NCI-H345 treated with DMSO at 0.1 percent for 48 hours (cell line): ENCODE measurements around the gene APOF.
A peak's percentile ranks its signal among the peaks of the same experiment; 100 is the strongest.
"Not testable (repeated sequence)": the region's sequence is repeated elsewhere in the genome, so short reads cannot be mapped to it uniquely, and the experiment has no call there.

Experiments
- DNase-seq: peaks from one replicate; lab custom pipeline; 2025; ENCODE audit not compliant: unreplicated experiment; lab: John Stamatoyannopoulos, UW

Gene APOF

DNA sequence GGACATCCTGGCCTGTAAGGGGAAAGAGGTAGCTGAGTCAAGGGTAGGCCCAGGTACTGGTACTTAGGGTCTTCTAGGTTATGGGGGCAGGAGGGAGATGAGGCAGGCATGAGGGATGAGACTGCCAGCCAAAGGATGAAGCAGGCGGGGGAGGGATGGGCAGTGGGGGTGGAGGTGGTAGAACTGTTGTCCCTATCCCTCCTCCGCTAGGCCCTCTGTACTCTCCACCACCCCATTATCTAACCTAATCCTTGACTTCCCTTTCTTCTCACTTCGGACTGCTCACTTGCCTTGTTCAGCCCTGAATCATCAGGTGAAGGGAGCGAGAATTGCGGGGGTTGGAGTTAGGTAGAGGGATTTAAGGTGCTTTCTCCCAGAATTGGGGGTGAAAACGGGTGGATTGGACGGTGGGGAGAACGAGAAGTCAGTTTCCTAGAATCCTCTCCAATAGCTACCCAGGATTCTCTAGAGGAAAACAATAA is 29.4 kb downstream of the APOF start:
- no peak for DNase-seq

DNA sequence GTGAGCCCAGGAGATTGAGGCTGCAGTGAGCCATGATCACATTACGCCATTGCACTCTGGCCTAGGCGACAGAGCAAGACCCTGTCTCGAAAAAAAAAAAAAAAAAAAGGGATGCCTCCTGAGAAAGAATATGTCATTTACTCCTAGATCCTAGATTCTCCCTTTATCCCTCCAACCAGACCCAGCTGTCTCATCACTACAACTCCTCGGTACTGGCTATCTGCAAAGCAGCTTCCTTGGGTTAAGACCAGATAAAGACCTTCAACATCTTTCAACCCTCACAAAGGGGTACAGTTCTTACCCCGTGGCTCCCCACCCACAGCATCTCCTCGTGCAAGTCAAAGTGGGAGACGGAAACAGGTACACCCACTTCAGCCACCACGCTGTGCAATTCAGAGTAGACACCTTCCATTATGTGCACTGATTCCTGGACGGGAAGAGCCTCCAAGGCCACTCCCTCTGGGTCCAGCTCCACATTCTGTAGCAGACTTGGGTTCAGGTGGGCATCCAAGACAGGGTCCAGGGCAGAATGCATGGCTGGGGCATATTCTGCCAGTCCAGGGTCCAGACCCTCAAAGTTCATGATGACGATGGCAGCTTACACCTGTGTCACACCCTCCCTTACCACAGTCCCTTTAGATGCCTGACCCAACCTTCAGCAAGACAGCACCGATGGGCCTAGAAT is 30.0 kb downstream of the APOF start:
- no peak for DNase-seq

DNA sequence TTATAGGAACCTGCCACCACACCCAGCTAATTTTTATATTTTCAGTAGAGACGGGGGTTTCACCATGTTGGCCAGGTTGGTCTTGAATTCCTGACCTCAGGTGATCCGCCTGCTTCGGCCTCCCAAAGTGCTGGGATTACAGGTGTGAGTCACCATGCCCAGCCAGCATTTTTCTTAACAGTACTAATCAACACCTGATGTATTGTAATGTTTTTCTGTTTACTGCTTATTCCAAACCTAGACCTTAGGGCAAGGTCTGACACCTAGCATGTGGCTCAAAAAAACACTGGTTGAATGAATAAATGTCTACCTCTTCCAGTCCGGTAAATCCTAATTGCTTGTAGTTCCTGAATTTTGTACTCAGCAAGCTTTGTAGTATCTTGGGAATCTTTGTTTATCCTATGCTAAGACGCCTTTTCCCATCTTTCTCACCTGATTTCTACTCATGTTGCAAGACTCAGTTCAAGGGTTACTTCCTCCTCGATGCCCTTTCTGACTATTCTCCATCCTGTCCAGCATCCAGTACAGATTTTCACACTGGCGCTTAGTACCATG is 31.6 kb downstream of the APOF start:
- DNase-seq = no peak

DNA sequence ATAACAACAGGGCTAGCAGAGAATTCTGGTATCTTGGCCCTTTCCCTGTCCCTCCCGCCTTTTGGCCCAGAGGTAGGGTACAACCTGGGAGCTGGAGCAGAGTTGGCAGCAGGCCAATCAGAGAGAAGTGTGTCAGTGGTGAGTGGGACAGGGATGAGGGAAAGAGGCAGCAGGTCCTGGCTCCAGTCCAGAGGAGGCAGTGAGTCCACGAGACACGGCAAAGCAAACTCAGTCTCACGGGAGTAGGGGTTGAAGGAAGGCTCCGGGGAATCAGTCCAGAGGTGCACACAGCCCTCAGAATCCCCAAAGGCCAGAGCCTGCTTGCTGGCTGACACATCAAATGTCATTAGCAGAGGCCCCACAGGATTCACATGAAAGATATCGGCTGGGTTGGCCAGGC is 36.1 kb downstream of the APOF start:
- no peak for DNase-seq

DNA sequence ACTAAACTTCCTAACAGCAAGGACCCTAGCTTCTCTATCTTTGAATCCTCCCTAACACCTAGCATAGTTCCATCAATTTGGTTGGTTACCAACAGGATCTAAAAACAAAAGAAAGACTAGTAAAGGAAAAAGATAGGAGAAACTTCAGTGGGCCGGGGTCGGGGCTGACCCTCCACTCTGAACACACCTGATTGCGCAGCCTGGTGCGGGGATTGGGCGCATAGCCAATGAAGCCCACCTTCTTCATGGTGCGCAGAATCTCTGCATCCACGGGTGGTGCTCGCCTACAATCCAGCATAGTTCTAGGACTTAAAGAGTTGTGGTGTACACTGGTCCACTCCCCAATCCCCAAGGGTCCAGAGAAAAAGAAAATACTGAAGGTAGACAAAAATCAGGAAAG is 36.5 kb downstream of the APOF start:
- no peak for DNase-seq

DNA sequence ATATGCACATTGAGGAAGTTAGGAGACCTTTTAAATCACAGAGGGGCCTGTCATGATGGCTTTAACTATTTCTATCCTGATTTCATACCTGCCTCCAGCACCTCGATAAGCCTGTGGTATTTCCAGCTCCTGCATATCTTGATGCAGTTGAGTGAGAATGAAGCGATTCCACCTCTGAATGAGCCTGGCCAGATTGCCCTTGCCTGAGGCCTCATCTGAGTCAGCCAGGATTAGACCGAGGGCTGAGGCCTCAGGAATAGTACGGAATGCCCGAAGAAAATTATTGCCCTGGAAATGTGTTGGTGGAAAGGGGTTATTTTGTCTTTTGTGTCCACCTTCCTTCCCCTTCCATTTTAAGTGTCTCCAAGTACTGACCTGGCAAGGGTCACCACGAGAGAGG is 38.5 kb downstream of the APOF start:
- DNase-seq = no peak

DNA sequence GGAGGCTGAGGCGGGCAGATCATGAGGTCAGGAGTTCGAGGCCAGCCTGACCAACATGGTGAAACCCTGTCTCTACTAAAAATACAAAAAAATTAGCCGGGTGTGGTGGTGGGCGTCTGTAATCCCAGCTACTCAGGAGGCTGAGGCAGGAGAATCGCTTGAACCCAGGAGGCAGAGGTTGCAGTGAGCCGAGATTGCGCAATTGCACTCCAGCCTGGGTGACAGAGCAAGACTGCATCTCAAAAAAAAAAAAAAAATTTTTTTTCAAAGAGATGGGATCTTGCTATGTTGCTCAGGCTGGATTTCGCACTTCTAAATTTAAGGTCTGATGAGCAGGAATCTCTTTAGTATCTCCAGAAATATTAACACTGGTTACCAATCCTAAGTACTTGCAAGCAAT is 41.0 kb downstream of the APOF start:
- DNase-seq = not testable (repeated sequence)

DNA sequence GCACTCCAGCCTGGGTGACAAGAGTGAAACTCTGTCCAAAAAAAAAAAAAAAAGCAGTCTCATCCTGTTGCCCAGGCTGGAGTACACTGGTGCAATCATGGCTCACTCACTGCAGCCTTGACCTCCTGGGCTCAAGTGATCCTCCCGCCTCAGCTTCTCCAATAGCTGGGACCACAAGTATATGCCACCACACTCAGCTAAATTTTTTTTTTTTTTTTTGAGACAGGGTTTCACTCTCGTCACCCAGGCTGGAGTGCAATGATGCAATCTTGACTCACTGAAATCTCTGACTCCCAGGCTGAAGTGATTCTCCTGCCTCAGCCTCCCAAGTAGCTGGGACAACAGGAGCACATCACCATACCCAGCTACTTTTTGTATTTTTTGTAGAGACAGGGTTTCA is 41.6 kb downstream of the APOF start:
- no peak for DNase-seq

DNA sequence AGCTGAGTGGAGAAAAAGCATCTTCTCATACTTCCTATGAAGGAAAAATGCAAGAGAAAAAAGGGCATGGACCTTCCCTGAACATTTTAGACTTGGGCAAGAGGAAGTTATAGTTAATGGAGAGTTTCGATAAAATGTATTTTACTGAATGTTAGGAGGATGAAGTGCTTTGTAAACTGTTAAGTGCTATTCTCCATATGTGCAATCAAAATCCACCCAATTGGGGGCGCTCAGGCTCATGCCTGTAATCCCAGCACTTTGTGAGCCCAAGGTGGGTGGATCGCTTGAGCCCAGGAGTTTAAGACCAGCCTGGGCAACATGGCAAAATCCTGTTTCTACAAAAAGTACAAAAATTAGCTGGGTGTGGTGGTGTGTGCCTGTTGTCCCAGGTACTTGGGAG is 45.0 kb downstream of the APOF start:
- no peak for DNase-seq

DNA sequence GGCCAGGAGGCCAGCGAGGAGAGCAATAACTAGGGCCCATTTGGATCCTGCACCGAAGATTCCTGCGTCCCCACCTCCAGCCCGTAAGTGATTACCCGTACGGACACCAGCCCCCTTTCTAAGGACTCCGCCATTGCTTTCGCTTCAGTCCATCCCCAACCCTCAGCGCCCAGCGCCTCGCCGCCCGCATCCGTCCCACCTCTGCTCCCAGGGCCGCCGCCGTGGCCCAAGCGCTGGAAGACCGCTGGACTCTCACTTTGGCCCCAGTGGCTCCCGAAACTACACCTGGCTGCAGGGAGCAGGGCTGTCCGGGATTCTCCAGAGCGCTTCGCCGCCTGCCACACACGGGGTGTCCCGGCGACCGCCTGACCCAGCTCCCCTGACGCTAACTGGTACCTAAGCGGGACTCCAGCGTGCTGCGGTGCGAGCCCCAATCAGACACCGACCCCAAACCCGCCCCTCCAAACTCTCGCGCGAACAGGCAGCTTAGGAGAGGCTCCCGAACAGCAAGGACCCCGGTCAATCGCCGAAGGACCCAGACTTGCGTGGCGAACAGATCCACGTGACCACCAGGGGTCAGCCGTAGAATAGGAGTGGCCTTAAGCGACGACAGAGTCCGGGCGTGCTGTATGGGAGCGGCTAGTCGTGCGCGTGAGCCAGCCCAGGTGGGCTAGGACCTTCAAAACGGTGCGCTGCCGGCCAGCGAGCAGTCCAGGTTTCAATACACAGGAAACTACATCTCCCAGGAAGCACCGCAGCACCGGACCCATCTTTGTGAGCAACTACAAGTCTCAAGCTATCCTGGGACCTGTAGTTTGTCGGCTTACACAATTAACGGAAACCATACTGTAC is 46.8 kb downstream of the APOF start, which contains the start of gene CNPY2:
CNPY2 (minus strand) TSS at position 367 of the 852 bp plus-strand sequence. CDS start 771 bp downstream, outside the sequence.
- peak; percentile 99 for DNase-seq

DNA sequence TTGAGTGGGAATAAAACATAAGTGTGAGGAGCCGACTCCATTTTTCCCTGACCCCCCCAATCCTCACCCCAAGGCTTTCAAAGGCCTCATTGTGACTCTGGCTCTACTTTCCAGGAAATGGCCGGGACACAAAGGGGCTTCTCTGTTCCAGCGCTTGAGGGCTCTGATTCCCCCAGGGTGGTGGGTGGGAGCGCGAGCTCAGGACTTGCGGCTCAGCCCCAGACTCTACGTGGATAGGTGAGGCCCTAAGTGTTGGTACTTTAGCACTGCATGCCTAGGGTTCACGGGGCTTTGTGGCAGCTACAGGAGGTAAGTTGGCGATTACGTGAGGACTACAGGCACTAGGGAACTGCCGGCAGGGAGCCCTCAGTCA is 47.4 kb downstream of the APOF start:
- DNase-seq = no peak

DNA sequence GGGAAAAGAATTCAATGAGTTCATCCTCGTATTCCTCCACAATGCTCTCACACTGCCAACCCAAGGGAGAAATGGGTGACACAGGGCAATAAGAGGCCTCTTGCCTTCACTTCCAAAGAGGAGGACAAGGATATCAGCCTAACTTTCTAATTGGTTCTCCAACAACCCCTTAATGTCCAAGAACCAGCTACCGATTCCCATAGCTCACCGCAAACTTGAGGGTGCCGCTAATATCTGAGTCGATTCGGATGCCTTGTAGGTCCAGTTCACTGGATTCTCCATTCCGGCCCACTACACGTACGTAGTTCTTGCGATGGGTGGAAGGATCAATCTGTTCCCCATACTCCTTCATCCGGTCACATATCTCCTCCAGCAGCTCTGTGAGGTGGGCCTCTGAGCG is 51.7 kb downstream of the APOF start:
- DNase-seq = no peak
